CD4-positive, alpha-beta T cell treated with Interferon alpha-2 for 1 hour (primary cell): ENCODE data around the gene HHATL.

Experiments used
- DNase-seq, 2 donors: peaks; one replicate each; pipeline ENCODE4 v3.0.0-alpha.2; 2020 to 2022

HHATL gene

GRCh38 chr3:42696356-42697288 is 6.0 kb downstream of the HHATL start:
- DNase-seq: no peak

GRCh38 chr3:42694366-42694765 is 8.2 kb downstream of the HHATL start:
- DNase-seq: no peak

- no peak for DNase-seq
These were observed 9.1 kb downstream of the HHATL start for GRCh38 chr3:42693530-42693930.

GRCh38 chr3:42692667-42693529 is 9.7 kb downstream of the HHATL start:
- no peak for DNase-seq

- DNase-seq: no peak
These were observed 10.6 kb downstream of the HHATL start for GRCh38 chr3:42691816-42692666.

GRCh38 chr3:42690766-42691680 is 11.6 kb downstream of the HHATL start:
- DNase-seq: no peak

- no peak for DNase-seq
These were observed 12.4 kb downstream of the HHATL start for GRCh38 chr3:42690191-42690590.

GRCh38 chr3:42689421-42690014 is 13.1 kb downstream of the HHATL start:
- no peak for DNase-seq

- DNase-seq: no peak
These were observed 13.8 kb downstream of the HHATL start for GRCh38 chr3:42688487-42689420.

GRCh38 chr3:42688016-42688415 is 14.6 kb downstream of the HHATL start:
- DNase-seq: no peak

- no peak for DNase-seq
These were observed 15.6 kb downstream of the HHATL start for GRCh38 chr3:42686832-42687650.

GRCh38 chr3:42685891-42686820 is 16.4 kb downstream of the HHATL start:
- DNase-seq: no peak

- no peak for DNase-seq
These were observed 17.2 kb downstream of the HHATL start, which contains the start of gene KLHL40 for GRCh38 chr3:42685363-42685881. KLHL40 (plus strand) TSS chr3:42685537; CDS start chr3:42685619, 82 bp downstream.

GRCh38 chr3:42684632-42685362 is 17.8 kb downstream of the HHATL start:
- no peak for DNase-seq

GRCh38 chr3:42683875-42684598 is 18.6 kb downstream of the HHATL start:
- DNase-seq: peak in 1 of 2 donors; percentile 28
